ENCODE data around the gene CARD10. TPM values are rescaled to one million over a fixed set of nuclear protein-coding genes. Genes with fewer than 3 reads are reported as not detected.

Gene CARD10
- total RNA-seq, 6 experiments from 2014 or later = 9.0 to 27.8 (median 14.2) TPM

GRCh38 chr22:37562049-37562875 lies 43.0 kb upstream of the CARD10 start:
- DNase-seq (no peak), ATAC-seq (no peak)
- Histone ChIP-seq H3K4me1 (peaks cover 0 to 81% (median 49%) of the 10 kb centered on the region in 4 donors), H3K4me3 (peak overlapping the region; percentile 63 to 86 (median 84)), H3K27ac (peak overlapping the region; percentile 95 to 99 (median 97)), H3K27me3 (no peaks in the 10 kb centered on the region), H3K9me3 (no peaks in the 10 kb centered on the region), H3K36me3 (peaks cover 0 to 14% (median 7%) of the 10 kb centered on the region in 4 donors)
- intact Hi-C loops (cut with DNase I) = no loop called here
- WGBS (ENCODE audit: insufficient coverage, low coverage, low lambda C conversion rate, missing lambda C conversion rate) = 26% methylated on average over 7 of the region's 14 CpGs
- TF ChIP-seq POLR2A (IDR thresholded peaks at IDR 0.05) = no peak
- TF ChIP-seq, protein P1, sequence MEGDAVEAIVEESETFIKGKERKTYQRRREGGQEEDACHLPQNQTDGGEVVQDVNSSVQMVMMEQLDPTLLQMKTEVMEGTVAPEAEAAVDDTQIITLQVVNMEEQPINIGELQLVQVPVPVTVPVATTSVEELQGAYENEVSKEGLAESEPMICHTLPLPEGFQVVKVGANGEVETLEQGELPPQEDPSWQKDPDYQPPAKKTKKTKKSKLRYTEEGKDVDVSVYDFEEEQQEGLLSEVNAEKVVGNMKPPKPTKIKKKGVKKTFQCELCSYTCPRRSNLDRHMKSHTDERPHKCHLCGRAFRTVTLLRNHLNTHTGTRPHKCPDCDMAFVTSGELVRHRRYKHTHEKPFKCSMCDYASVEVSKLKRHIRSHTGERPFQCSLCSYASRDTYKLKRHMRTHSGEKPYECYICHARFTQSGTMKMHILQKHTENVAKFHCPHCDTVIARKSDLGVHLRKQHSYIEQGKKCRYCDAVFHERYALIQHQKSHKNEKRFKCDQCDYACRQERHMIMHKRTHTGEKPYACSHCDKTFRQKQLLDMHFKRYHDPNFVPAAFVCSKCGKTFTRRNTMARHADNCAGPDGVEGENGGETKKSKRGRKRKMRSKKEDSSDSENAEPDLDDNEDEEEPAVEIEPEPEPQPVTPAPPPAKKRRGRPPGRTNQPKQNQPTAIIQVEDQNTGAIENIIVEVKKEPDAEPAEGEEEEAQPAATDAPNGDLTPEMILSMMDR (IDR thresholded peaks at IDR 0.05) = no peak

- H3K9me3 ChIP-seq = no peaks in the 10 kb centered on the region
Measured at GRCh38 chr22:37561212-37562048, 42.2 kb upstream of the CARD10 start.

DNA sequence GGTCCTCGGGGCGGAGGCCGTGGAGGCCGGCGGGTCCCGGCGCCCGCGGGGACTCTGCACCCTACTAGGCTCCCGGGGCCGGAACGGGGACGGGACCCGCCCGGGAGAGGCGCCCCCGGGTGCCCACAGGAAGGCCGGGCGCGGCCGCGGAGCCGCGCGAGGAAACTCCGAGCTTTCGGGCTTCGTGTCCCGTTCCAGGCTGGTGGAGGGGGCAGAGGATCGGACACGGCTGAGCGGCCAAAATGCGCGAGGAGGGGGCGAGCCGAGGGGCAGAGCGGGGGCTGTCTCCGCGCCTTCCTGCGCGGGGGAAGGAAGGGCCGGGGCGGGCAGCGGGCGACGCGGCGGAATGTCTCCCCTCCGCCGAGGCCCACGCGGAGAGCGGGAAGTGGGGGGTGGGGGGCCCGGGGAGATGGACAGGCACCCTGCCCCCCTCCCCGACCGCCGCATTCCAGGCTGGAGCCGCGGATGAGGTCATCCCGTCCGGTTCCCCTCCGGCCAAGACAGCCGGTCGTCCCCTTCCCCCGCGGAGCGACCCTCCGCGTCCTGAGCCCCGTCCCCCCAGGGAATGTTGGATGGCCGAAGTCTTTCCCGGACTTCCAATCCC lies 41.5 kb upstream of the CARD10 start:
- intact Hi-C loops (cut with DNase I) = no loop called here

More at GRCh38 chr22:37561212-37562048, 42.2 kb upstream of the CARD10 start:
- DNase-seq = peak; percentile 92 to 95 (median 94)
- Histone ChIP-seq H3K27me3 (no peaks in the 10 kb centered on the region), H3K4me3 (peak overlapping the region; percentile 63 to 86 (median 84)), H3K27ac (peak overlapping the region; percentile 95 to 99 (median 97)), H3K4me1 (peaks cover 0 to 78% (median 45%) of the 10 kb centered on the region in 4 donors), H3K36me3 (peaks cover 0 to 7% (median 4%) of the 10 kb centered on the region in 4 donors)
- ATAC-seq = peak; percentile 56 to 70 (median 61)
- intact Hi-C loops (cut with DNase I) = no loop called here
- 0% methylated on average over 12 of the region's 56 CpGs for WGBS (ENCODE audit: insufficient coverage, low coverage, low lambda C conversion rate, missing lambda C conversion rate)
- TF ChIP-seq, protein P1 (IDR thresholded peaks at IDR 0.05) = peak; percentile 82 to 92 (median 88)
- peak; percentile 73 for TF ChIP-seq POLR2A (IDR thresholded peaks at IDR 0.05)

More for the DNA sequence above, 41.5 kb upstream of the CARD10 start:
- no peaks in the 10 kb centered on the region for H3K9me3 ChIP-seq
- peak overlapping the region; percentile 63 to 86 (median 84) for H3K4me3 ChIP-seq
- H3K27ac ChIP-seq = peak overlapping the region; percentile 95 to 99 (median 97)
- ATAC-seq = peak; percentile 4 to 23 (median 17)
- no peaks in the 10 kb centered on the region for H3K27me3 ChIP-seq
- peaks cover 0 to under 1% (median under 1%) of the 10 kb centered on the region in 4 donors for H3K36me3 ChIP-seq
- 0% methylated on average over 27 of the region's 72 CpGs for WGBS (ENCODE audit: insufficient coverage, low coverage, low lambda C conversion rate, missing lambda C conversion rate)
- TF ChIP-seq, protein P1 (IDR thresholded peaks at IDR 0.05) = no peak
- TF ChIP-seq POLR2A (IDR thresholded peaks at IDR 0.05) = peak; percentile 0
- DNase-seq = peak in 2 of 3 donors; percentile 80 to 83
- H3K4me1 ChIP-seq = peaks cover 0 to 71% (median 38%) of the 10 kb centered on the region in 4 donors
